Measurements from ENCODE around the gene DOK7. TPM values are rescaled to one million over a fixed set of nuclear protein-coding genes. Genes with fewer than 3 reads are reported as not detected.
A peak's percentile ranks its signal among the peaks of the same experiment; 100 is the strongest.

DOK7 gene
- total RNA-seq, 1 donor from 2014 or later: 4.8 TPM

GRCh38 chr4:3441501-3442459, 21.3 kb upstream of the DOK7 start, which contains the start of gene HGFAC:
Gene HGFAC, plus strand, starts transcription at chr4:3441968. Its CDS starts 34 bp downstream, at chr4:3442002.
- H3K9me3 Mint-ChIP-seq: no peaks in the 10 kb centered on the region
- no peak within 1 kb of the TSS for H3K27ac Mint-ChIP-seq
- no peak within 1 kb of the TSS for H3K4me3 Mint-ChIP-seq
- H3K27me3 Mint-ChIP-seq (ENCODE audit: low read depth): no peaks in the 10 kb centered on the region
- TF ChIP-seq CTCF (IDR thresholded peaks at IDR 0.05; ENCODE audit: unreplicated experiment): no peak
- peaks cover 4% of the 10 kb centered on the region for H3K4me1 Mint-ChIP-seq
- H3K36me3 Mint-ChIP-seq: no peaks in the 10 kb centered on the region
- DNase-seq (ENCODE audit: low spot score in 2 of 2, unreplicated experiment in 2 of 2): no peak

GRCh38 chr4:3442460-3442958, 20.6 kb upstream of the DOK7 start:
- H3K27ac Mint-ChIP-seq: no peak overlapping the region
- H3K27me3 Mint-ChIP-seq (ENCODE audit: low read depth): no peaks in the 10 kb centered on the region
- no peak overlapping the region for H3K4me3 Mint-ChIP-seq
- TF ChIP-seq CTCF (IDR thresholded peaks at IDR 0.05; ENCODE audit: unreplicated experiment): no peak
- H3K9me3 Mint-ChIP-seq: no peaks in the 10 kb centered on the region
- H3K36me3 Mint-ChIP-seq: no peaks in the 10 kb centered on the region
- H3K4me1 Mint-ChIP-seq: peaks cover 4% of the 10 kb centered on the region
- no peak for DNase-seq (ENCODE audit: low spot score in 2 of 2, unreplicated experiment in 2 of 2)

GRCh38 chr4:3442959-3443749, 20.0 kb upstream of the DOK7 start:
- TF ChIP-seq CTCF (IDR thresholded peaks at IDR 0.05; ENCODE audit: unreplicated experiment): peak; percentile 98
- peak in 1 of 2 experiments; percentile 77 for DNase-seq (ENCODE audit: low spot score in 2 of 2, unreplicated experiment in 2 of 2)
- H3K9me3 Mint-ChIP-seq: no peaks in the 10 kb centered on the region
- no peaks in the 10 kb centered on the region for H3K27me3 Mint-ChIP-seq (ENCODE audit: low read depth)
- no peaks in the 10 kb centered on the region for H3K36me3 Mint-ChIP-seq
- H3K4me1 Mint-ChIP-seq: peaks cover 4% of the 10 kb centered on the region
- H3K27ac Mint-ChIP-seq: no peak overlapping the region
- no peak overlapping the region for H3K4me3 Mint-ChIP-seq

- peaks cover 8% of the 10 kb centered on the region for H3K4me1 Mint-ChIP-seq
- H3K4me3 Mint-ChIP-seq: no peak overlapping the region
- no peaks in the 10 kb centered on the region for H3K36me3 Mint-ChIP-seq
- no peak for DNase-seq (ENCODE audit: low spot score in 2 of 2, unreplicated experiment in 2 of 2)
- TF ChIP-seq CTCF (IDR thresholded peaks at IDR 0.05; ENCODE audit: unreplicated experiment): peak; percentile 18
- no peak overlapping the region for H3K27ac Mint-ChIP-seq
- no peaks in the 10 kb centered on the region for H3K27me3 Mint-ChIP-seq (ENCODE audit: low read depth)
- no peaks in the 10 kb centered on the region for H3K9me3 Mint-ChIP-seq
Observed at GRCh38 chr4:3443750-3444309, 19.3 kb upstream of the DOK7 start.

GRCh38 chr4:3444351-3445110, 18.6 kb upstream of the DOK7 start:
- peaks cover 8% of the 10 kb centered on the region for H3K4me1 Mint-ChIP-seq

More at GRCh38 chr4:3444351-3445110, 18.6 kb upstream of the DOK7 start:
- Mint-ChIP-seq H3K9me3 (no peaks in the 10 kb centered on the region), H3K27ac (no peak overlapping the region), H3K36me3 (no peaks in the 10 kb centered on the region), H3K4me3 (no peak overlapping the region), H3K27me3 (ENCODE audit: low read depth) (no peaks in the 10 kb centered on the region)
- DNase-seq (ENCODE audit: low spot score in 2 of 2, unreplicated experiment in 2 of 2): no peak
- no peak for TF ChIP-seq CTCF (IDR thresholded peaks at IDR 0.05; ENCODE audit: unreplicated experiment)

Data from mesothelial cell of epicardium (in vitro differentiated cells).